Stimulated activated CD4-positive, alpha-beta T cell treated with anti-CD3 and anti-CD28 coated beads, Interleukin-2, amount 100 ng/mL, for 4 hours (primary cell): ENCODE results near the gene SLFN14.
"Not testable (repeated sequence)": the region's sequence is repeated elsewhere in the genome, so short reads cannot be mapped to it uniquely, and the experiment has no call there.

Experiments
- DNase-seq: peaks from one replicate; pipeline ENCODE4 v3.0.0-alpha.2; 2020; ENCODE audit warnings: low read depth

SLFN14 gene

GRCh38 chr17:35521654-35522256 is 38.9 kb downstream of the SLFN14 start:
- DNase-seq: peak; percentile 25

- no peak for DNase-seq
Observed at GRCh38 chr17:35521150-35521549, 39.5 kb downstream of the SLFN14 start.

- DNase-seq: no peak
Observed at GRCh38 chr17:35519906-35520442, 40.6 kb downstream of the SLFN14 start.

- DNase-seq: no peak
Observed at GRCh38 chr17:35519439-35519838, 41.2 kb downstream of the SLFN14 start.

GRCh38 chr17:35518431-35518830 is 42.2 kb downstream of the SLFN14 start:
- DNase-seq: not testable (repeated sequence)

- no peak for DNase-seq
Observed at GRCh38 chr17:35515027-35515426, 45.6 kb downstream of the SLFN14 start.

- no peak for DNase-seq
Observed at GRCh38 chr17:35514564-35514963, 46.1 kb downstream of the SLFN14 start.
